Left kidney (tissue), 2 donors: ENCODE results near the gene PMIS2. TPM values are rescaled to one million over a fixed set of nuclear protein-coding genes. Genes with fewer than 3 reads are reported as not detected.

Experiments used
- DNase-seq: peaks from one replicate; pipeline ENCODE4 v3.0.0-alpha.2; 2013
- polyA plus RNA-seq: library from polyadenylated mRNA; unstranded; fragments of 120-200 nt; gene quantifications from one replicate; pipeline ENCODE4 v1.2.1, GENCODE V29; 2013; ENCODE audit not compliant: insufficient read length

Gene PMIS2
- polyA plus RNA-seq, 1 donor = not detected

DNA sequence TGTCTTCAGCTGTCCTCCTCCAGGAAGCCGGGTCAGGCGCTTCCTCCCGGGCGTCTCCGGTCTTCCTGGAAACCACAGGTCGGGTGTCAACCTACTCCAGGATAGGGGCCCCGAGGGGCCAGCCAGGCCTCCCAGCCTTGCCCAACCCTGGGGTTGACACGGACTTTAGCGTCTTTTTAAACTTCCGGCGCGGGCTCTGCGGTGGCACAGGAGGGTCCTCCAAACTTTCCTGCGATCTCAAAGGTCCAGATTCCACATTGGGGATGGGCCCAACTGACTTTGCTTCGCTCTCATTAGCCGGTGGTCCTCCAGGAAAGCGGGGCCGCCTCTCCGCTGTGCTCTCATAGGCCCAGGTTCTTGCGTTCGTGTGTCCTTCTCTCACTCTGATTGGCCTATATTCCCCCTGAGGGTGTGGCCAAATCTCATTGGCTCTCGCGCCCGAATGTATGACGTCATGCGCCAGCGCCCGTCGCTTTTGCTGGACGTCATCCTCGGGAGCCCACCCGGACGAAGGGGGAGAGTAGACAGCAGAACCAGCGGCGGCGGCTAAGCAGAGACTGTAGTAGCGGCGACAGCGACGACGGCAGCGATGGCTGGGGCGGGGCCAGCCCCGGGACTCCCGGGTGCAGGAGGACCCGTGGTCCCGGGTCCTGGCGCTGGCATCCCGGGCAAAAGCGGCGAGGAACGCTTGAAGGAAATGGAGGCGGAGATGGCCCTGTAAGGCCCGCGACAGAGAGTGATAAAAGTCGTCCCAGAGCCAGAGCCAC lies 42.8 kb downstream of the PMIS2 start, which contains the start of gene RBM42:
RBM42 (plus strand) TSS at position 472 of the 767 bp plus-strand sequence; CDS start at position 590, 118 bp downstream.
- DNase-seq = peak; percentile 99

DNA sequence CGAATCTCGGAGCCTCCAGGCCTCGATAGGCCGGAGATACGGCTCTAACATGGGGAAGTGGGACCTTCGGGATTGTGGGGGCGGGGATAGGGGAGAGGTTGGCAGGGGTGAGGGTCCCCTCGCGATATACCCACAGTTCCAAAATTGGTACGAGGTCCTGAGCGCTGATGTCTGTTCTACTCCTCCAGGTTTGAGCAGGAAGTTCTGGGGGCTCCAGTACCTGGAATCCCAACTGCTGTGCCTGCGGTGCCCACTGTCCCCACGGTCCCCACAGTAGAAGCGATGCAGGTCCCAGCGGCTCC lies 43.3 kb downstream of the PMIS2 start:
- DNase-seq = no peak

DNA sequence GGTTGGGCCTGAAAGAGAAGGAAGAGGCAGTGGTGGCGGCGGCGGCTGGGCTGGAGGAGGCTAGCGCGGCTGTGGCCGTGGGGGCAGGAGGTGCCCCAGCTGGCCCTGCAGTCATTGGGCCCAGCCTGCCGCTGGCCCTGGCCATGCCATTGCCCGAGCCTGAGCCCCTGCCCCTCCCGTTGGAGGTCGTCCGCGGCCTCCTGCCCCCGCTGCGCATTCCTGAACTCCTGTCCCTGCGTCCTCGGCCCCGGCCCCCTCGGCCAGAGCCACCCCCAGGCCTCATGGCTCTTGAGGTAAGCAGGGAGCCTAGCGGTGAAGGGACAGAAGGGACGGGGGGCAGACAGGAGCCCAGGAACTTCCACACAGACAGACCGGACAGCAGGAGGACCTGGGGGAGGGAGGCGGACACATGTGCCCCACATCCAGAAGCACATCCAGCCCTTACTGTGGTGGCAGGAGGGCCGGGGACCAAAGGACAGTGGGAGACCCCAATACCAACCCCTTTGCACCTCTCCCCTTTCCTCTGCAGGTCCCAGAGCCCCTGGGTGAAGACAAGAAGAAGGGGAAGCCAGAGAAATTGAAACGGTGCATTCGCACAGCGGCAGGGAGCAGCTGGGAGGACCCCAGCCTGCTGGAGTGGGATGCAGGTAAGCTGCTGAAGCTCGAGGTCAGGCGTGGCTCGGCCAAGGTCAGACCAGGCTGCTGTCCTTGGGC lies 47.9 kb downstream of the PMIS2 start:
- no peak for DNase-seq

DNA sequence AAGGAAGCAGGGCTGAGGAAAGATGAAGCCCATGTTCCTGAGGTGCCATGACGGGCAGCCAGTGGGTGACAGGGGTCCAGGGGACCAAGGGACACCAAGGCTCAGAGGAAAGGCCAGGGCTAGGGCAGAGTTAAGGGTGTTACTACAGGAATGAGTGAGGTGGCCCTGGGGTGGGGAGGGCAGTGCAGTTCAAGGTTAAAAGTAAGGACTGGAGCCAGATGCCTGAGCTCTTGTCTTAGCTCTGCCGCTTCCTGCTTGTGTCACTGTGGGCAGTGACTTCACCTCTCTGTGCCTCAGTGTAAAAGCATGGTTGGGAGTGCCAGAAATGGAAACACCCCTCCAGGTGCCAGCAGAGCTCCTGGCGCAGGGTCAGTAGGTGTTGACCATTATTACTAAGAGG lies 50.7 kb downstream of the PMIS2 start:
- DNase-seq = no peak

Other genes starting within 250 kb of the PMIS2 start
- 0.33 TPM for gene FFAR1, start 238.3 kb upstream of the PMIS2 start, polyA plus RNA-seq
- 0.15 TPM for gene FFAR3, start 227.7 kb upstream of the PMIS2 start, polyA plus RNA-seq
- gene GPR42, start 215.1 kb upstream of the PMIS2 start, polyA plus RNA-seq = not detected
- 0.78 TPM for gene FFAR2, start 137.9 kb upstream of the PMIS2 start, polyA plus RNA-seq
- gene KRTDAP, start 95.7 kb upstream of the PMIS2 start, polyA plus RNA-seq = 0.52 TPM
- gene DMKN, start 72.5 kb upstream of the PMIS2 start, polyA plus RNA-seq = 92.0 TPM
- not detected for gene SBSN, start 57.9 kb upstream of the PMIS2 start, polyA plus RNA-seq
- gene GAPDHS, start 52.7 kb upstream of the PMIS2 start, polyA plus RNA-seq = not detected
- gene TMEM147, start 40.5 kb upstream of the PMIS2 start, polyA plus RNA-seq = 81.5 TPM
- gene ATP4A, start 22.5 kb upstream of the PMIS2 start, polyA plus RNA-seq = not detected
- 30.1 TPM for gene HAUS5, start 26.6 kb downstream of the PMIS2 start, polyA plus RNA-seq
- 50.8 TPM for gene RBM42, start 42.9 kb downstream of the PMIS2 start, polyA plus RNA-seq
- 0.60 TPM for gene ETV2, start 55.6 kb downstream of the PMIS2 start, polyA plus RNA-seq
- 300 TPM for gene COX6B1, start 62.1 kb downstream of the PMIS2 start, polyA plus RNA-seq
- gene UPK1A, start 80.3 kb downstream of the PMIS2 start, polyA plus RNA-seq = 13.1 TPM
- gene ZBTB32, start 118.4 kb downstream of the PMIS2 start, polyA plus RNA-seq = 0.32 TPM
- gene KMT2B, start 131.8 kb downstream of the PMIS2 start, polyA plus RNA-seq = 34.5 TPM
- gene IGFLR1, start 156.3 kb downstream of the PMIS2 start, polyA plus RNA-seq = 4.9 TPM
- 19.0 TPM for gene U2AF1L4, start 159.2 kb downstream of the PMIS2 start, polyA plus RNA-seq
- gene PSENEN, start 159.5 kb downstream of the PMIS2 start, polyA plus RNA-seq = 54.4 TPM
- gene LIN37, start 162.4 kb downstream of the PMIS2 start, polyA plus RNA-seq = 8.8 TPM
- gene HSPB6, start 170.9 kb downstream of the PMIS2 start, polyA plus RNA-seq = 19.7 TPM
- gene PROSER3, start 172.0 kb downstream of the PMIS2 start, polyA plus RNA-seq = 26.5 TPM
- gene ARHGAP33, start 189.4 kb downstream of the PMIS2 start, polyA plus RNA-seq = 27.3 TPM
- 39.3 TPM for gene PRODH2, start 226.7 kb downstream of the PMIS2 start, polyA plus RNA-seq